GM23248 (cell line): ENCODE data around the gene MTG2.

Experiments used
- EZH2 ChIP-seq: fragments of 200-600 bp; sonication (generic); IDR thresholded peaks from 2 replicates; pipeline ENCODE4 v1.6.1; 2018; ENCODE audit warnings: antibody characterized with exemption, mild to moderate bottlenecking; ENCODE audit not compliant: insufficient read depth, poor library complexity, severe bottlenecking
- EZH2phosphoT487 ChIP-seq: fragments of 200-600 bp; sonication (generic); IDR thresholded peaks from 2 replicates; pipeline ENCODE4 v1.6.1; 2018; ENCODE audit warnings: antibody characterized with exemption, moderate library complexity, mild to moderate bottlenecking, low read depth; ENCODE audit not compliant: insufficient read depth

- TF ChIP-seq EZH2 (no peak), EZH2phosphoT487 (no peak)
These were observed 14.8 kb upstream of the MTG2 start for GRCh38 chr20:62168061-62168460.
